ENCODE data around the gene WDR74. TPM values are rescaled to one million over a fixed set of nuclear protein-coding genes. Genes with fewer than 3 reads are reported as not detected.
A peak's percentile ranks its signal among the peaks of the same experiment; 100 is the strongest.

WDR74 gene
- total and polyA plus RNA-seq, 2 of the 13 experiments (the other 11 are each of a cell fraction or from before 2014, with no cell fraction given) = 77.0 to 83.3 TPM

GRCh38 chr11:62805076-62805892 lies 34.1 kb downstream of the WDR74 start, which contains the start of gene NXF1 (continued):
- TF ChIP-seq MXD3 (CRISPR knock-in tag; IDR thresholded peaks at IDR 0.05) (peak; percentile 90), TGIF2 (CRISPR knock-in tag; IDR thresholded peaks at IDR 0.05) (peak; percentile 3; the same call in 1 of the 2 replicates), HOXD1 (CRISPR knock-in tag; IDR thresholded peaks at IDR 0.05) (peak; percentile 70; the same call in 1 of the 2 replicates), ISL2 (CRISPR knock-in tag; IDR thresholded peaks at IDR 0.05) (peak; percentile 81; the same call in 1 of the 2 replicates), ZFX (CRISPR knock-in tag; IDR thresholded peaks at IDR 0.05; ENCODE audit: low read depth) (peak; percentile 99), CAMTA2 (CRISPR knock-in tag; IDR thresholded peaks at IDR 0.05; ENCODE audit: borderline replicate concordance) (peak; percentile 86), ZNF589 (CRISPR knock-in tag; conservative IDR thresholded peaks at IDR 0.05) (no peak), SALL1 (CRISPR knock-in tag; IDR thresholded peaks at IDR 0.05) (peak; percentile 92), BRCA1 (CRISPR knock-in tag; IDR thresholded peaks at IDR 0.05) (peak; percentile 82; the same call in 1 of the 2 replicates), ZNF274 (CRISPR knock-in tag; IDR thresholded peaks at IDR 0.05) (peak; percentile 77; the same call in 1 of the 2 replicates), ZBTB20 (CRISPR knock-in tag; IDR thresholded peaks at IDR 0.05; ENCODE audit: borderline replicate concordance, low read depth) (peak; percentile 53; the same call in 1 of the 2 replicates), ZNF136 (CRISPR knock-in tag; IDR thresholded peaks at IDR 0.05; ENCODE audit: low read depth) (no peak), NRL (CRISPR knock-in tag; IDR thresholded peaks at IDR 0.05; ENCODE audit: borderline replicate concordance) (peak; percentile 71; the same call in 1 of the 2 replicates), JUND (CRISPR knock-in tag; IDR thresholded peaks at IDR 0.05) (no peak), PHF5A (CRISPR knock-in tag; IDR thresholded peaks at IDR 0.05; ENCODE audit: low read depth, unreplicated experiment) (peak; percentile 96), GATA4 (IDR thresholded peaks at IDR 0.05; ENCODE audit: borderline replicate concordance, low read depth) (peak; percentile 93), ZNF777 (CRISPR knock-in tag; IDR thresholded peaks at IDR 0.05) (peak; percentile 54), MED1 (CRISPR knock-in tag; IDR thresholded peaks at IDR 0.05) (peak; percentile 70), RAD21 (CRISPR knock-in tag; IDR thresholded peaks at IDR 0.05) (peak; percentile 66; the same call in 1 of the 2 replicates), ZNF138 (CRISPR knock-in tag; IDR thresholded peaks at IDR 0.05; ENCODE audit: low read depth) (0 out of 2 replicates have a peak, but pooled peaks have one; percentile 26), HNF1A (IDR thresholded peaks at IDR 0.05; ENCODE audit: low read depth) (no peak), HNF1A (CRISPR knock-in tag; IDR thresholded peaks at IDR 0.05; ENCODE audit: borderline replicate concordance) (peak; percentile 75), HHEX (CRISPR knock-in tag; IDR thresholded peaks at IDR 0.05) (no peak), ZNF713 (CRISPR knock-in tag; IDR thresholded peaks at IDR 0.05) (0 out of 2 replicates have a peak, but pooled peaks have one; percentile 38), DDIT3 (CRISPR knock-in tag; IDR thresholded peaks at IDR 0.05) (0 out of 2 replicates have a peak, but pooled peaks have one; percentile 49)

All from HepG2 (cell line).